HG03442 (cell line): ENCODE data around the gene LSG1.

Experiments used
- ATAC-seq: cut with Tn5 transposase; IDR thresholded peaks from one replicate; pipeline ENCODE4 v1.9.1; 2021; ENCODE audit warnings: mild to moderate bottlenecking, moderate library complexity; ENCODE audit not compliant: unreplicated experiment

Gene LSG1

GRCh38 chr3:194671900-194672808 is at the start of gene LSG1:
Gene LSG1, minus strand, starts transcription at chr3:194672191. Its CDS starts 29 bp downstream, at chr3:194672162.
- peak; percentile 80 for ATAC-seq

GRCh38 chr3:194720048-194720447 is 48.1 kb upstream of the LSG1 start:
- ATAC-seq = no peak

- ATAC-seq = no peak
These were observed 46.1 kb upstream of the LSG1 start for GRCh38 chr3:194718079-194718478.

- no peak for ATAC-seq
These were observed 43.2 kb upstream of the LSG1 start for GRCh38 chr3:194715022-194715800.

- ATAC-seq = no peak
These were observed 42.6 kb upstream of the LSG1 start for GRCh38 chr3:194714564-194714963.

GRCh38 chr3:194714137-194714455 is 42.1 kb upstream of the LSG1 start:
- ATAC-seq = no peak

GRCh38 chr3:194713299-194714136 is 41.5 kb upstream of the LSG1 start:
- no peak for ATAC-seq

- ATAC-seq = no peak
These were observed 39.9 kb upstream of the LSG1 start for GRCh38 chr3:194711913-194712312.

GRCh38 chr3:194711286-194711685 is 39.3 kb upstream of the LSG1 start:
- no peak for ATAC-seq

GRCh38 chr3:194707147-194707540 is 35.2 kb upstream of the LSG1 start:
- no peak for ATAC-seq

GRCh38 chr3:194705761-194706160 is 33.8 kb upstream of the LSG1 start:
- ATAC-seq = no peak

GRCh38 chr3:194705227-194705626 is 33.2 kb upstream of the LSG1 start:
- no peak for ATAC-seq

GRCh38 chr3:194702545-194702944 is 30.6 kb upstream of the LSG1 start:
- ATAC-seq = no peak

- ATAC-seq = no peak
These were observed 24.7 kb upstream of the LSG1 start for GRCh38 chr3:194696702-194697101.

- peak; percentile 63 for ATAC-seq
These were observed 19.7 kb upstream of the LSG1 start for GRCh38 chr3:194691481-194692283.

GRCh38 chr3:194690501-194691372 is 18.7 kb upstream of the LSG1 start:
- no peak for ATAC-seq

- ATAC-seq = no peak
These were observed 17.5 kb upstream of the LSG1 start for GRCh38 chr3:194689493-194689944.

- ATAC-seq = no peak
These were observed 17.0 kb upstream of the LSG1 start for GRCh38 chr3:194688946-194689345.

- ATAC-seq = no peak
These were observed 16.3 kb upstream of the LSG1 start for GRCh38 chr3:194688200-194688740.
